Peyer's patch (tissue), 4 donors: ENCODE results near the gene GPR160. TPM values are rescaled to one million over a fixed set of nuclear protein-coding genes. Genes with fewer than 3 reads are reported as not detected.
A peak's percentile ranks its signal among the peaks of the same experiment; 100 is the strongest.

Source experiments
- DNase-seq, 3 donors: peaks; one replicate each; pipeline ENCODE4 v3.0.0-alpha.2; 2017 to 2019
- H3K27ac ChIP-seq, 4 donors: fragments of 200-600 bp; sonication (generic); one replicate each; pipeline ENCODE4 v1.5.1; 2016 to 2019
- H3K27me3 ChIP-seq, 2 donors: fragments of 200-600 bp; sonication (generic); one replicate each; pipeline ENCODE4 v1.5.1; 2019
- H3K36me3 ChIP-seq, 3 donors: fragments of 200-600 bp; sonication (generic); one replicate each; pipeline ENCODE4 v1.5.1; 2016 to 2019
- H3K4me1 ChIP-seq, 4 donors: fragments of 200-600 bp; sonication (generic); one replicate each; pipeline ENCODE4 v1.5.1; 2016 to 2019
- H3K4me3 ChIP-seq, 4 donors: fragments of 200-600 bp; sonication (generic); 1 replicate in 3 of 4; 2 replicates in 1 of 4; pipeline ENCODE4 v1.5.1; 2016 to 2019; ENCODE audit warnings: mild to moderate bottlenecking in 1 of 4
- H3K9me3 ChIP-seq, 4 donors: fragments of 200-600 bp; sonication (generic); one replicate each; pipeline ENCODE4 v1.5.1; 2016 to 2019; ENCODE audit warnings: mild to moderate bottlenecking in 1 of 4
- POLR2A ChIP-seq, 2 donors: fragments of 450-650 bp; IDR thresholded peaks; one replicate each; pipeline ENCODE4 v1.5.1; 2017; ENCODE audit warnings: antibody characterized with exemption in 2 of 2, mild to moderate bottlenecking in 2 of 2, moderate library complexity in 2 of 2
- total RNA-seq, 4 donors: library from RNA; depleted of rRNA; stranded (reverse); fragments of >200 nt; gene quantifications; one replicate each; pipeline ENCODE4 v1.1.0, GENCODE V29; 2016
- TF ChIP-seq, protein P1 (sequence below), 6 experiments: fragments of 450-650 bp in 4 of 6; fragments of 200-600 bp in 2 of 6; sonication (generic) in 1 of 6; IDR thresholded peaks; one replicate each; pipeline ENCODE4 v1.5.1; 2017 to 2019; ENCODE audit warnings: antibody characterized with exemption in 6 of 6, mild to moderate bottlenecking in 3 of 6, moderate library complexity in 1 of 6

The GPR160 gene
- total RNA-seq, 4 donors from 2014 or later, result 144 to 231 (median 203) TPM

- H3K4me1 ChIP-seq, result no peaks in the 10 kb centered on the region
- no peaks in the 10 kb centered on the region for H3K27me3 ChIP-seq
- peak in 1 of 3 donors; percentile 43 for DNase-seq
- no peak overlapping the region for H3K4me3 ChIP-seq
- H3K27ac ChIP-seq, result no peak overlapping the region
- peaks cover 0 to 13% (median 0%) of the 10 kb centered on the region in 3 donors for H3K36me3 ChIP-seq
- no peaks in the 10 kb centered on the region for H3K9me3 ChIP-seq
- TF ChIP-seq POLR2A (IDR thresholded peaks at IDR 0.05), result no peak
- TF ChIP-seq, protein P1, sequence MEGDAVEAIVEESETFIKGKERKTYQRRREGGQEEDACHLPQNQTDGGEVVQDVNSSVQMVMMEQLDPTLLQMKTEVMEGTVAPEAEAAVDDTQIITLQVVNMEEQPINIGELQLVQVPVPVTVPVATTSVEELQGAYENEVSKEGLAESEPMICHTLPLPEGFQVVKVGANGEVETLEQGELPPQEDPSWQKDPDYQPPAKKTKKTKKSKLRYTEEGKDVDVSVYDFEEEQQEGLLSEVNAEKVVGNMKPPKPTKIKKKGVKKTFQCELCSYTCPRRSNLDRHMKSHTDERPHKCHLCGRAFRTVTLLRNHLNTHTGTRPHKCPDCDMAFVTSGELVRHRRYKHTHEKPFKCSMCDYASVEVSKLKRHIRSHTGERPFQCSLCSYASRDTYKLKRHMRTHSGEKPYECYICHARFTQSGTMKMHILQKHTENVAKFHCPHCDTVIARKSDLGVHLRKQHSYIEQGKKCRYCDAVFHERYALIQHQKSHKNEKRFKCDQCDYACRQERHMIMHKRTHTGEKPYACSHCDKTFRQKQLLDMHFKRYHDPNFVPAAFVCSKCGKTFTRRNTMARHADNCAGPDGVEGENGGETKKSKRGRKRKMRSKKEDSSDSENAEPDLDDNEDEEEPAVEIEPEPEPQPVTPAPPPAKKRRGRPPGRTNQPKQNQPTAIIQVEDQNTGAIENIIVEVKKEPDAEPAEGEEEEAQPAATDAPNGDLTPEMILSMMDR (IDR thresholded peaks at IDR 0.05), result no peak
Measured at GRCh38 chr3:170058127-170058526, 20.3 kb downstream of the GPR160 start.

DNA sequence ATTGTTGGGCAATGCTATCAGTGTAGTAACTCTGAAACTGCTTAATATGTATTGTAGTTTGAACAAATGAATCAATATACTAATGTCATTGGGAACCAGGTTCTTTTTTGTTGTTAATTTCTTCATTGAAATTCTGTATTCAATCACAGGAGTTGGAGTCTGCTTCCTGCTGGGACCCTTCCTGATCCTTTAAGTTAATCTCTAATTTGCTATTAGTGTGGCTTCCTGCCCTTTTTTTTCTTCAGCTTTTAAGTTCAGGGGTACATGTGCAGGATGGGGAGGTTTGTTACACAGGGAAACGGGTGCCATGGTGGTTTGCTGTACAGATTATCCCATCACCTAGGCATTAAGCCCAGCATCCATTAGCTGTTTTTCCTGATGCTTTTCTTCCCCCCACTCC, 21.7 kb downstream of the GPR160 start:
- Histone ChIP-seq H3K9me3 (no peaks in the 10 kb centered on the region), H3K27ac (no peak overlapping the region), H3K4me3 (no peak overlapping the region)

DNA sequence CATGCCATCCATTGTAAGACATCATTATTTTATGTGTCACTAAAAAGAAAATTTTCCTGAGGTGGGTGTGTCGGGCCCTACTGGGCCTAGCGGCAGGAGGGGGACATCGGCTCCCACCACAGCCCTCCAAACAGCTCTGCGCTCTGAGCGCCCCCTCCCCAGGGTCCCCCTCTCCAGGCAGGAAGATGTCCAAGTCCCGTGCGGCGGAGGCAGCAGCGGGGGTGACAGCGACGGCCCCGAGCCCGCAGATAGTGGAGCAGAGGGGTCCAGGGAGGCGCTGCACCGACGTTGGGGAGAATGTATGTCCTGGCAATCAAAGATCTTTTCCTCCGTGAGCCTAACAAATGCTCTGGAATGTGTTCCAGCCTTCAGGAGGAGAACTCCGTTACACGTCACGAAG, 24.3 kb downstream of the GPR160 start:
- TF ChIP-seq POLR2A (IDR thresholded peaks at IDR 0.05), result no peak
- TF ChIP-seq, protein P1 (IDR thresholded peaks at IDR 0.05), result no peak
- Histone ChIP-seq H3K9me3 (no peaks in the 10 kb centered on the region), H3K27ac (no peak overlapping the region), H3K27me3 (no peaks in the 10 kb centered on the region), H3K36me3 (peaks cover 0 to 23% (median 0%) of the 10 kb centered on the region in 3 donors), H3K4me3 (no peak overlapping the region), H3K4me1 (no peaks in the 10 kb centered on the region)
- DNase-seq, result no peak

More for the DNA sequence above, 21.7 kb downstream of the GPR160 start:
- H3K36me3 ChIP-seq, result peaks cover 0 to 23% (median 0%) of the 10 kb centered on the region in 3 donors
- no peaks in the 10 kb centered on the region for H3K4me1 ChIP-seq
- H3K27me3 ChIP-seq, result no peaks in the 10 kb centered on the region
- TF ChIP-seq, protein P1 (IDR thresholded peaks at IDR 0.05), result no peak
- TF ChIP-seq POLR2A (IDR thresholded peaks at IDR 0.05), result no peak
- no peak for DNase-seq

DNA sequence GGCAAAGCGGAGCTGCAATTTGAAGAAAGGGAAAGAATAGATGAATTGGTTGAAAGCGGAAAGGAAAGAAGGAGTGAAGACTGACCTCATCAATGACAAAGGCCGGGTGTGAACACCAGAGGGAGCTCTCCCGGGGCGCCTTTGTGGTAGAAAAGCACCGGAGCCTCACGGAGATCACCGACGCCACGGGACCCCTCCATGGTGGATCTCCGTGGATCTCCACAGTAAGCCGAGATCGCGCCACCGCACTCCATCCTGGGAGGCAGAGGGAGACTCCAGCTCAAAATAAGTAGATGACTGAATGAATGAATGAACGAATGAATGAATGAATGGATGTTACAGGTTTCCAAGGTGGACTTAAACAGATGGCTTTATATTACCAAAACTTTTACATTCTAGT, 25.0 kb downstream of the GPR160 start:
- DNase-seq, result peak in 1 of 3 donors; percentile 40
- Histone ChIP-seq H3K4me1 (no peaks in the 10 kb centered on the region), H3K27me3 (no peaks in the 10 kb centered on the region), H3K27ac (no peak overlapping the region), H3K9me3 (no peaks in the 10 kb centered on the region), H3K36me3 (peaks cover 0 to 23% (median 0%) of the 10 kb centered on the region in 3 donors), H3K4me3 (no peak overlapping the region)
- TF ChIP-seq POLR2A (IDR thresholded peaks at IDR 0.05), result no peak
- TF ChIP-seq, protein P1 (IDR thresholded peaks at IDR 0.05), result peak in 2 of 6 experiments; percentile 4 to 6

GRCh38 chr3:170063691-170064090, 25.9 kb downstream of the GPR160 start:
- TF ChIP-seq, protein P1 (IDR thresholded peaks at IDR 0.05), result no peak
- TF ChIP-seq POLR2A (IDR thresholded peaks at IDR 0.05), result no peak
- Histone ChIP-seq H3K36me3 (peaks cover 0 to 23% (median 0%) of the 10 kb centered on the region in 3 donors), H3K9me3 (no peaks in the 10 kb centered on the region), H3K4me3 (no peak overlapping the region), H3K4me1 (no peaks in the 10 kb centered on the region), H3K27ac (no peak overlapping the region), H3K27me3 (no peaks in the 10 kb centered on the region)
- peak in 1 of 3 donors; percentile 46 for DNase-seq

- peaks cover 0 to 23% (median 0%) of the 10 kb centered on the region in 3 donors for H3K36me3 ChIP-seq
- TF ChIP-seq, protein P1 (IDR thresholded peaks at IDR 0.05), result no peak
- no peak for TF ChIP-seq POLR2A (IDR thresholded peaks at IDR 0.05)
Measured at GRCh38 chr3:170064108-170064507, 26.3 kb downstream of the GPR160 start.

More at GRCh38 chr3:170064108-170064507, 26.3 kb downstream of the GPR160 start:
- no peak overlapping the region for H3K4me3 ChIP-seq
- DNase-seq, result peak in 1 of 3 donors; percentile 42
- no peak overlapping the region for H3K27ac ChIP-seq
- H3K4me1 ChIP-seq, result no peaks in the 10 kb centered on the region
- no peaks in the 10 kb centered on the region for H3K27me3 ChIP-seq
- H3K9me3 ChIP-seq, result no peaks in the 10 kb centered on the region
